AG04450 (cell line): ENCODE measurements around the gene KCNMB2. TPM values are rescaled to one million over a fixed set of nuclear protein-coding genes. Genes with fewer than 3 reads are reported as not detected.

Experiments
- CTCF ChIA-PET: fragments of 300-600, 350-600 bp; formaldehyde crosslinking; extraction: SDS; loops from one replicate; lab custom pipeline; 2022; ENCODE audit warnings: antibody characterized with exemption, inconsistent platforms; lab: Charles Lee
- POLR2A ChIA-PET: fragments of 350-600 bp; formaldehyde crosslinking; extraction: SDS; loops from one replicate; lab custom pipeline; 2021; ENCODE audit warnings: antibody characterized with exemption, inconsistent platforms; lab: Yijun Ruan, JAX
- DNase-seq: peaks from one replicate; pipeline ENCODE4 v3.0.0-alpha.2; 2011; ENCODE audit warnings: low read depth, low spot score
- H3K27ac ChIP-seq: one replicate; pipeline ENCODE4 v1.5.1; 2012; ENCODE audit warnings: low read depth, low read length, control low read depth
- H3K27me3 ChIP-seq: one replicate; pipeline ENCODE4 v1.6.0; 2012; ENCODE audit warnings: low read length; ENCODE audit not compliant: control insufficient read depth, insufficient read depth
- H3K4me3 ChIP-seq: 2 replicates; pipeline ENCODE4 v1.5.1; 2011; ENCODE audit warnings: mild to moderate bottlenecking, low read depth, low read length, control low read depth
- H3K9me3 ChIP-seq: 2 replicates; pipeline ENCODE4 v1.5.1; 2012; ENCODE audit warnings: low read length; ENCODE audit not compliant: control insufficient read depth, insufficient read depth
- polyA plus RNA-seq: library from polyadenylated mRNA; depleted of rRNA; stranded (reverse); fragments of >200 nt; gene quantifications from 2 replicates; pipeline ENCODE4 v1.2.3, GENCODE V29; 2011
- TF ChIP-seq, protein P1 (sequence below): IDR thresholded peaks from 2 replicates; pipeline ENCODE4 v1.5.1; 2011; ENCODE audit warnings: low read depth, low read length, control low read depth, inconsistent platforms

Gene KCNMB2
- polyA plus RNA-seq, 1 experiment, result not detected

DNA sequence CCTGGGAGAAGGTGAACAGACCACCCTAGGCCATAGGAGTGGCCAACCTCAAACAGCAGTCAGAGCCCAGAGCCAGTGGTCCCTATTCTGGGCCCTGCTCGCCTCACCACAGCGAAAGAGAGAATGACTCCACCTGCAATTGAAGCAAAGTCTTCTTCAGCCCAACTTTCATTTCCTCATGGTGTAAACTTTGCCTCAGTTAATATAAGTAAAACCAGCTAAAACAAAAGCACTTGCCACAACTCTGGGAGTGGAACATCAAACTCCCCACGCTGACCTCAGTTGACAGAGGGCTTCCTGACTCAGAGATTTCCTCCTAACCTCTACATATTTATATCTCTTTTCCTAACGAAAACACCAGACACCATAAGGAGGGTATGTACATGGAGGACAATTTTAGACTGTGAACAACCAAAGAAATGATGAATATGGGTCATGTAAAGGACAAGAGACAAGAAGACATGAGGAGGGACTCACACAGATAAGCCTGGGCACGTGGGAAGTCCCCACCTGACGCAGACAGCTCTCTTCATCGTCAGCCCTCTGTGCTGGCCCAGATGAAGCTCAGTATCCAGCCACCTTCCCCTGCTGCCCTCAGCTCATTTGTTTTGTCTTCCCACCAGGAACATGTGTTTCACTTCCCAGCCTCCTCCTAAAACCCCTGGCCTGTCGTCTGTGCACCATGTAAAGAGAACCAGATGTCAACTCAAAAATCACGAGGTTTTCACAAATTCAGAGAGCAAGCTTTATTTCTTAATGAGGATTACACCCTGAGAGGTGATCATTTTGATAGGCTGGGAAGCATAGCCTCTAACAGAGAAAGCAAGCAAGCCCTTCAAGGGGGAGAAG is 140.9 kb downstream of the KCNMB2 start:
- Histone ChIP-seq H3K27me3 (no peaks in the 10 kb centered on the region), H3K9me3 (no peaks in the 10 kb centered on the region), H3K4me3 (no peak overlapping the region), H3K27ac (no peak overlapping the region)
- CTCF ChIA-PET, result no interaction called here
- no peak for DNase-seq
- TF ChIP-seq, protein P1, sequence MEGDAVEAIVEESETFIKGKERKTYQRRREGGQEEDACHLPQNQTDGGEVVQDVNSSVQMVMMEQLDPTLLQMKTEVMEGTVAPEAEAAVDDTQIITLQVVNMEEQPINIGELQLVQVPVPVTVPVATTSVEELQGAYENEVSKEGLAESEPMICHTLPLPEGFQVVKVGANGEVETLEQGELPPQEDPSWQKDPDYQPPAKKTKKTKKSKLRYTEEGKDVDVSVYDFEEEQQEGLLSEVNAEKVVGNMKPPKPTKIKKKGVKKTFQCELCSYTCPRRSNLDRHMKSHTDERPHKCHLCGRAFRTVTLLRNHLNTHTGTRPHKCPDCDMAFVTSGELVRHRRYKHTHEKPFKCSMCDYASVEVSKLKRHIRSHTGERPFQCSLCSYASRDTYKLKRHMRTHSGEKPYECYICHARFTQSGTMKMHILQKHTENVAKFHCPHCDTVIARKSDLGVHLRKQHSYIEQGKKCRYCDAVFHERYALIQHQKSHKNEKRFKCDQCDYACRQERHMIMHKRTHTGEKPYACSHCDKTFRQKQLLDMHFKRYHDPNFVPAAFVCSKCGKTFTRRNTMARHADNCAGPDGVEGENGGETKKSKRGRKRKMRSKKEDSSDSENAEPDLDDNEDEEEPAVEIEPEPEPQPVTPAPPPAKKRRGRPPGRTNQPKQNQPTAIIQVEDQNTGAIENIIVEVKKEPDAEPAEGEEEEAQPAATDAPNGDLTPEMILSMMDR, result no peak
- POLR2A ChIA-PET, result no interaction called here

DNA sequence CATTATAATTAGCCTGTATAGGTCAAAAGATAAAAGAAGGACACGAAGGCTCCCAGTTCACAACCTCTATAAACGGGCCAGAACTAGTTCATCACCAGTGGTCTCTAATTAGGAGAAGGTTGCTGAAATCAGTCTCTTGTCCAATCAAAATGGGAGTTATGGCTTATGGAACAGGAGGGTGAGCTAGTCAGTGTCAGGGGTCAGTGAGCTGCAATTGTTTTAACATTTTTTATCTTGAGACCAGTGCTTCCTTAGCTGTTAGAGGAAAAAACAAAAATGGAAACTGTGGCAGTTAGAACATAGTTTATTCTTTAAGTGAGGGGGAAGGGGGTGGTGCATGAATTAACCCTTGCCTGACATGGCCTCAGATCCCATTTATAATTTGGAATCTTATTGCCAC is 141.7 kb downstream of the KCNMB2 start:
- no peaks in the 10 kb centered on the region for H3K27me3 ChIP-seq
- POLR2A ChIA-PET, result no interaction called here
- H3K9me3 ChIP-seq, result no peaks in the 10 kb centered on the region
- TF ChIP-seq, protein P1, result no peak
- no peak overlapping the region for H3K27ac ChIP-seq
- CTCF ChIA-PET, result no interaction called here
- H3K4me3 ChIP-seq, result no peak overlapping the region
- DNase-seq, result no peak

DNA sequence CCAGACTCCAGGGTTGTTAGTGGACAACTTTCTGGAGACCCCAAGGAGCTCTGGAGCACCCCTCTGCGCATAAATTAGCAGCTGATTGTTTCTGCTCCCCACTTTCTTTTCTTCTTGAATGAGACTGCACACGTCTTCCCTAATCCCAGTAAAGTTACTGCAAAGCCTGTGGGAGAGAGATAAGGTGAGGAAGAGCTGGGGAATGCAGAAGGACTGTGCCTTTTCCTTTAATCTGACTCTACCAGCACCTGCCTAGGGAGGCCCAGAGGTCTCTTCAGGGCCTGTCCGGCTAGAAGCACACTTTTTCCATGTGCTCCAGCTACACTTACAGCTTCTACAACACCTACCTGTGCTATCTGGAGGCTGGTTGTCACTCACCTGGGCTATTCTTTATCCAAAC is 143.8 kb downstream of the KCNMB2 start:
- H3K9me3 ChIP-seq, result no peaks in the 10 kb centered on the region
- H3K27ac ChIP-seq, result no peak overlapping the region
- no peak overlapping the region for H3K4me3 ChIP-seq
- POLR2A ChIA-PET, result no interaction called here
- TF ChIP-seq, protein P1, result no peak
- CTCF ChIA-PET, result no interaction called here
- no peaks in the 10 kb centered on the region for H3K27me3 ChIP-seq
- no peak for DNase-seq

DNA sequence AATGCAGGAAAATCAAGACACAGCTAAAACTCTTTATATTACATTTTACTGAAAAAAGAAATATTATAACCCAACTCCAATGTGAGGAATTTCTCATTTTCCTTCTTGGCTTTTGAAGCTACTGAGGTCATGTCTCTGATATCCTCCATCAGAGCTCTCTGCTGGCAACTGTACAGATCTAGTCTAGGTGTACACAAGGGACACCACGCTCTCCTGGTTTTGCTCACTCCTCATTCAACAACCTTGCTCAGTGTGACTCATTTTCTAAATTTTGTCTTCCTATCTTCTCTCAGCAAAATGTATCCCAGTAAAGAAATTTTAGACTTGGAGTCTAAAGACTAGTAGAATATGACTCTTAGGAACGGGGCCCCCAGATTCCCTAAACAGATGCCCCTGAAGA is 144.3 kb downstream of the KCNMB2 start:
- CTCF ChIA-PET, result no interaction called here
- DNase-seq, result no peak
- Histone ChIP-seq H3K4me3 (no peak overlapping the region), H3K9me3 (no peaks in the 10 kb centered on the region), H3K27me3 (no peaks in the 10 kb centered on the region), H3K27ac (no peak overlapping the region)
- TF ChIP-seq, protein P1, result no peak
- POLR2A ChIA-PET, result no interaction called here

DNA sequence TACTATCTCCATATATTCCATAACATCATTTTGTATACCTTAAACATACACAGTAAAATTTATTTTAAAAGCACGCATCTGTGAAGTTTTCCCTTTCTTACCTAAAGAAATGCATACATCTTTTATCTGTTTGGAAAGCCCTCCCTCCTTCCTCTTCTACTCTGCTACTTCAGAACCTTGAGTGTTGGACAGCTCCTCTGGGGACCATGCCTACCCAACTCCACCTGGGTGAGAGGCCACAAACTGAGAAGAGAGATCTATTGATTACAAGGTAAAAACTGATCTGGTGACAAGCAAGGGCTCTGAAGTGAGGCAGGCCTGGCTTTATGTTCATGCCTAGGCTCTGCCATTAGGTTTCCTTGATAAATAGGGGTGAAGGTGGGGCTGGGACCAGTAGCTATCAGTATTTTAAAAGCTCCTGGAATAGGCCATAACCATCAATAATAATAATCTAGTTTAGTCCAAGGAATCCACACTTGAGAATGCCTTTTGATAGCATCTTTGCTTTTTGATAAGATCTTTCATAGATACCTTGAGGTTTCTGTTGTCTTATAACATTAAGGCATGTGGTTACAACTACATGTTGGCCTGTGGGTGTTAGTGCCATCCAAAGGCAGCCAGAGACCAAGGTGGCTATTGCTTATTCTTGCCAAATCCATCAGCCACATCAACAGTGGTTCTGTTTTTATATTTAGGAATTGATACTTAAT is 148.8 kb downstream of the KCNMB2 start:
- Histone ChIP-seq H3K9me3 (no peaks in the 10 kb centered on the region), H3K27me3 (no peaks in the 10 kb centered on the region), H3K4me3 (no peak overlapping the region), H3K27ac (no peak overlapping the region)
- no peak for DNase-seq
- TF ChIP-seq, protein P1, result no peak
- POLR2A ChIA-PET, result no interaction called here
- CTCF ChIA-PET, result no interaction called here
